GM21528 (cell line): ENCODE measurements around the gene DNM2.
A peak's percentile ranks its signal among the peaks of the same experiment; 100 is the strongest.

ENCODE experiments used
- ATAC-seq: cut with Tn5 transposase; IDR thresholded peaks from one replicate; pipeline ENCODE4 v1.9.1; 2021; ENCODE audit warnings: mild to moderate bottlenecking, moderate library complexity; ENCODE audit not compliant: unreplicated experiment, low FRiP score

The DNM2 gene

DNA sequence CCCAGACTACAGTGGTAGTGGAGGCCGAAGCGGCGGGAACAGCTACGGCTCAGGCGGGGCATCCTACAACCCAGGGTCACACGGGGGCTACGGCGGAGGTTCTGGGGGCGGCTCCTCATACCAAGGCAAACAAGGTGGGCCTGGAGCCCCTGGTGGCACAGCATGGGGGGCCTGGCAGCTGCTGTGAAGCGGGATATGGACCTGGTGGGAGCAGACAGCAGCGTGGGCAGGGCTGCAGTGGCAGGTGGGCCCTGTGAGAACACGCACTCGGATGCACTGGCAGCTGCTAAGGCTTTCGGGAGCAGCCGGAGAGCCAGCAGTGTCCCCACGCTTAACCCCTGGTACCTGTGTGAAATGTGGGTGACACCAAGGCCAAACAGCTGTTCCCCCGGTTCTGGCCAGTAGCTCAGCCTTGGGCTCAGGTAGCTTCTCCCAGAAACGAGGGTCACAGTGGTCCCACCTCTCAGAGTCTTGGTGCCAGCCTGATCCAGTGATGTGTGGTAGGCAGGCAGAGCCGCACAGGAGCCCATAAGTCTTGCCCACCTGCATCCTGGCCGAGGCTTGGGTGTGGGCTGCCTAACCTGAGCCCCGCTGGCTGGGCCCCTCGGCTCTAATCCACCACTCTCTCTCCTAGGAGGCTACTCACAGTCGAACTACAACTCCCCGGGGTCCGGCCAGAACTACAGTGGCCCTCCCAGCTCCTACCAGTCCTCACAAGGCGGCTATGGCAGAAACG, 29.2 kb upstream of the DNM2 start:
- no peak for ATAC-seq

DNA sequence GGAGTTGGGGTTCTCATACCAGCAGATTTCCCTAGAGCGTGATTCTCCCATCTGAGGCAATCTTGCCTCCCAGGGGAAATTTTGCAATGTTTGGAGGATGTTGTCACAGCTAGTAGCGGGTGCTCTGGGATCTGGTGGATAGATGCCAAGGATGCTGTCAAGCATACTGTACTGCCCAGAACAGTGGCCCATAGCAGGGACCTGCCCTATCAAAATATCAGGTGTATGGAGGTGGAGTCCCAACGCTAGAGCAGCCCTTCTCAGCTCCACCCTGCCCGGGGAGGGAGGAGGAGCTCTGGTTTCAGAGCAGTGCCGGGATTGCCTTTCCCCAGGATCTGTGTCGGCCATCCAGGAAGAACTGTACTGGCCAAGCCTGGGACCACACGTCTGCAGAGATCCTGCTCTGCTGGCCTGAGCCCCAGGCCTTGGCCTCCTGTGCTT, 27.5 kb upstream of the DNM2 start:
- ATAC-seq, result no peak

DNA sequence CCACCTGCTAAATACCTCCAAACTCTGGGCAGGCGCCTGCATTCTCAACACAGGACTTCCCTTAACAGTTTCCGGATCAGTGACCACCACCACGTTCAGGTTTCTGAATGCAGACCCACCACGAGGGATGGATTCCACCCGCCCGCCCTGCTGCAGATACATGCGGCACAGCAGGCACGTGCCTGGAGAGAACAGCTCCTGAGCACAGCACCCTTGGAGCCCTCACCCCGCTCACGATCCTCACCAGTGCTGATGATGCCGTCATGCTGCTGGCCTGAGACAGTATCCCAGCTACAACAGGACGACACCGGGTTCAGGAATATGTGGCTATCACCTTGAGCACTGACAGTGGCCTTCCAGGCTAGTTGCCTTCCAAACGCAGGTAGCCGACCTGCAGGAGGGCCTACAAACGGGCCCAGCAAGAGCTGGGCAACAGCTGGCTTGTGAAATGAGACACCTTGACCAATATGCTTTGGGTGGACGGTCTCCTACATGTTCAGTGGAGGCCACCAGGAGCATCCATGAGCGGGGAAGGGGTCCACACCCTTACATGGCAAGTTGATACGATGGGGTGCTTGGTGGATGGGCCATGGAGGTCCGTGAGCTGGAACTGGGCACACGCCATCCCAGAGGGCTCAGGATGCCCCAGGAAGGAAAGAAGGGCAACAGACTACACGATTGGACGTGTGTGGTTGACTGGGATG, 26.5 kb upstream of the DNM2 start:
- ATAC-seq, result no peak

DNA sequence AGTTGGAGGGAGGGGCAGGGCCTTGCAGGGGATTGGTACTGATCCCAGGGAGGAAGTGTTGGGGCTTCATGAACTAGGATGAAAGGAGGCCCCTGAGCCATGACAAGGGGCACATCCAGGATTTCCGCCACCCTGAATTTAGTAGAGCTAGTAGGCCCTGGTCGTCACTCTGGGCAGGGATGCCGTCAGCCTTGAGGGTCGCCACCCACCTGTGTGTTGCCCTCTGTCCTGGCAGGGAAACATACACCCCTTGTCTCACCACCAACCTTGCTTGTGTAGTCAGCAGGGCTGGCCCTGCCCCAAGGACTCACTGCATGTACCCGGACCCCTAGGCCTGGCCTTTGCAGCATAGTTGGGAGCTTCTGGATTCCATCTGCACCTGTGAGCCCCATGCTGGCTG, 26.0 kb upstream of the DNM2 start:
- ATAC-seq, result no peak

DNA sequence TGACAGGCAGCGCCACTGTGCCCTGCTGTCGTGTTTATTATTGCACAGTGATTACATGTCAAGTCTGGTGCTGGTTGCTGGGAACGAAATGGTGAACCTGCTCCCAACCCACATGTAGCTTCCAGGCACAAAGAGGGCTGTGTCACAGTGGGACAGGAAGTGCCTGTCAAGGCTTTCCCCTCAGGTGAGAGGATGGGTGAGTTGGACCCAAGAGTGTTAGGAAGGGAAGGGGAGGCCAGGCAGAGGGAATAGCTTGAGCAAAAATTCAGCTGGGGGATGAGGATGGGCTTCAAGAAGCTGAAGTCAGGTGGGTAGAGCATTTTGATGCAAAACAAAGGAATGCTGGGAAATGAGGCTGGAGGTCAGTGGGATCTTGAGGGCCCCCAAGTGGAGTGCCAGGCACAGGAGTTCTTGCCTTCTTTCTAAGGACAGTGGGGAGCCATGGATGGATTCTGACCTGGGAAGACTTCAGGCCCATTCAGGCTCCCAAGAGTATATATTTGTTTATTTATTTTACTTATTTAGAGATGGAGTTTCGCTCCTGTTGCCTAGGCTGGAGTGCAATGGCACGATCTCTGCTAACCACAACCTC, 25.1 kb upstream of the DNM2 start:
- no peak for ATAC-seq

DNA sequence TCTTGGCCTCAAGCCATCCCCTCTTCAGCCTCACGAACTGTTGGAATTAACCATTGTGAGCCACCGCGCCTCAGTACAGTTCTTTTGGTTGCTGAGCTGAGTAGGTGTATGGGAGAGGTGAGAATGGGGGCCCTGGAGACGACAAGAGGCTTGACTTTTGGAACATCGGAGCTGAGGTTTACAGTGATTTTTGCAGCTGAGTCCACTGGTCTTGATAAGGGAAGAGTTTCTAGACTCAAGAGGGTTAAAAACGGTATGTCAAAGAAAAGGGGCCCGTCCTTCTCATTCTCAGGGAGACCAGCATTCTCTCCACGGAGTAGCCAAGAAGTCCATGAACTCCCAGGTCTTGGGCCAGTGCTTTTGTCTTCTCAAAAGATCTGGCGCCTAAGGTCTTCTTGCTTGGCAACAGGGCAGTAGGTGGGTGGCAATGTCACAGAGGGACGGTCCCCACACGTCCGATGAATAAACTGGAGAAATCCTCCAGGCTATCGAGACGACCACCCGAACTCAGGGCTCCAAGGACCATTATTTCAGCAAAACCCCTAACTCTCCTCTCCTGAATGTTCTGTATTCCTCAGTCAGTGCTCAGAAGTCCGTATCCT, 23.1 kb upstream of the DNM2 start:
- ATAC-seq, result no peak

DNA sequence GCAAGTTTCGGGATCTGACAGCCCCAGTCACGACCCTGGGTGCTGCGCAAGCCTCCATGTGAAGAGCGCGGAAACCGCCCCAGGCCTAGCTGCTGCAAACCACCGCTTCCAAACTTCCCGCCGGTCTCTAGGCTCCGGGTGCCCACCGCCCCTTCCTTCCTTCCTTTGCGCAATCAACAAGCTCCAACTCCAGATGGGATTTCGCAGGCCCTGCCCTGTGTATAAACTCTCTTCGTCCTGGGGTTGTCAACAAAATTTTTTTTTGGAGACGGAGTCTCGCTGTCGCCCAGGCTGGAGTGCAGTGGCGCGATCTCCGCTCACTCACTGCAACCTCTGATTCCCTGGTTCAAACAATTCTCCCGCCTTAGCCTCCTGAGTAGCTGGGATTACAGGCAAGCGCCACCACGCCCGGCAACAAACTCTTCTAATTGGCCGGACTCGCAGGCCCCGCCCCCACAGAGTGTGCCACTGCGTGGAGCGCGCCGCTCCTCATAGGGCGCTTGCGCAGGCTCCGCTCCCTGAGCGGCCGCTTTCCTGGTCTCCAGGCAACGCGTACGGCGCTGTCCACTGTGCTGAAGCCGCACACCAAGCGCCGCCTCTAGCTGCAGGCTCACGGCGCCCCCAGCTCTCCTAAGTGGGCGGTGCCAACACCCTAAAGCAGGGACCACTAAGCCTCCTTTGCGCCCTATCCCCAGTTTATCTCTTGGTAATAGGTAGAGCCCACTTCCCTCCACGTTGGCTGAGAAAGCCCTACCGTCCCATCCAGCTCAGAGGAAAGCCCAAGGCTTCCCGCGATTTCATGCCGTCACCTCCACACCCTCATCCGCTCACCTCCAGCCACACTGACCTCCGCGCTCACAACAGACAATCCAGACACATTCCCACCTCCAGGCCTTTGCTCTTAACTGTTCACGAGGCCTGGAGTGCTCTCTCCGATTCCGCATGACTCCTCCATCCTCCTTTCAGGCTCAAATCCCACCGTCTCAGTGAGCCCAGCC, 22.2 kb upstream of the DNM2 start:
- ATAC-seq, result peak; percentile 68

DNA sequence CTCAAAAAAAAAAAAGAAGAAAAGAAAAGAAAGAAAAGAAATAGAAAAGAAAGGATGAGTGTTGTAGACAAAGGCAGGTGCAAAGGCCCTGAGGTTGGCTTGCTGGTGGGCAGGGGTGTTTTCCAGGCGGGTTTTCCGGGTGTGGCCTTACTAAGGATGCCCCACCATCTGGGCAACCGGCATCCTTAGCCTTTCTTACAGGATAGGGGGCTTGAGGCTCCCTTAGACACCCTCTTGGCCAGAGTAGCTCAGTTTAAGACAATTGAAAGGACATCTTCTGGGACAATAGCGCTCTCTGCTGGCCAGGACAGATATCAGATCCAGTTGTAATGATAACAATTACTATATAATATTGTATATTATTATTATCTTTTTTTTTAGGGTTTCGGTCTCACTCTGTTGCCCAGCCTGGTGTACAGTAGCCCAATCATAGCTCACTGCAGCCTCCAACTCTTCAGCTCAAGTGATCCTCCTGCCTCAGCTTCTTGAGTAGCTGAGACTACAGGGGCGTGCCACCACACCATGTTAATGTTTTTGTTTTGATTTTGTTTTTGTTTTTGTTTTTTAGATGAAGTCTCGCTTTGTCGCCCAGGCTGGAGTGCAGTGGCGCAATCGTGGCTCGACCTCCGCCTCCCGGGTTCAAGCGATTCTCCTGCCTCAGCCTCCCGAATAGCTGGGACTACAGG, 18.1 kb upstream of the DNM2 start:
- no peak for ATAC-seq

DNA sequence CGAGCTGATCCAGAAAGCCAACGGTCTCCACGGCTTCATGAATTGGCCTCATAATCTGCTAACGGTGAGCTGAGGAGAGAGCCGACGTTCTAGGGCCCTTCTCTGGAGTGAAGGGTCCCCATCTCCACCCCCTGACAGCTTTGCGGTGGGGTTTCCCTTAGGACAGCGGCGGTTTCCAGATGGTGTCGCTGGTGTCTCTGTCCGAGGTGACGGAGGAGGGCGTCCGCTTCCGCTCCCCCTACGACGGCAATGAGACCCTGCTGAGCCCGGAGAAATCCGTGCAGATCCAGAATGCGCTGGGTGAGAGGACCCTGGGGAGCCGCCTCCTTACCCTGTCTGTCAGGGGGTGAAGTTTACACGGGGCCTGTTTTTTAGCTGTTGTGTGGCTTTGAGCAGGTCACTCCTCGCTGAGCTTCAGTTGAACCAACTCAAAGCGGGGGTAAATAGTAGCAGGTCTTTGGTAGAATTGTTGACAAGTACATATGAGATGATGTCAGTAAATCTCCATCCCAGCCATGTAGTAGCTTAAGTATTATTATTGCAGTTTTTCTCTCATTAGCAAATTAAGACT, 15.8 kb upstream of the DNM2 start:
- ATAC-seq, result no peak

DNA sequence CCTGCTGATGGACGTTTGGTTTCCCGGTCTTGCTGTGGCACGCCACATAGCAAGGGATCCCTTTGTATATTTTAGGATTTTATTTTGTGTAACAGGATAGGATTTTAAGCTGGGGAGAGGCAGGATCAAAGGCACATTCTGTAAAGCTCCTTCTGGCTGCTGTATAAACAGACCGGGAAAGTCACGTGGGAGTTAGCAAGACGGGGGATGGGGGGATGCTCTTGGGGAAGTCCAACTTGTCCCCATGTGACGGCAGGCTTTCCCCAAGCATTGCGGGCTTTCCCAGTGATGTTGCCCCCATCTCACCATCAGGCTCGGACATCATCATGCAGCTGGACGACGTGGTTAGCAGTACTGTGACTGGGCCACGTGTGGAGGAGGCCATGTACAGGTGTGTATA, 10.9 kb upstream of the DNM2 start:
- no peak for ATAC-seq

DNA sequence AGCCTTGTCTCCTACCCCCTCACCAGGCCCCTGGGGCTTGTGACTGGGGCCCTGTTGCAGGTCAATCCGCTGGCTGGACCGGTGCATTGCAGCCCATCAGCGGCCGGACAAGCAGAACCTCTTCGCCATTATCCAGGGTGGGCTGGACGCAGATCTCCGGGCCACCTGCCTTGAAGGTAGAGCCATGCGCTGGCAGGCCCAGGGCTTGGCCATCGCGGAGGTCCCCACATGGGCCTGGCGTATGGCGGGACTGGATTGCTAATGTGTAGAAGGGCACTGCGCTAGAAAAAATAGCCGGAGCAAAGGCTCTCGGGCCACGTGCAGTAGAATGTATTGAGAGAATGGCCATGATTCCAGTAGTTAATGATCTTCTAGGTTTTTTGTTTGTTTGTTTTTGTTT, 10.4 kb upstream of the DNM2 start:
- ATAC-seq, result no peak

DNA sequence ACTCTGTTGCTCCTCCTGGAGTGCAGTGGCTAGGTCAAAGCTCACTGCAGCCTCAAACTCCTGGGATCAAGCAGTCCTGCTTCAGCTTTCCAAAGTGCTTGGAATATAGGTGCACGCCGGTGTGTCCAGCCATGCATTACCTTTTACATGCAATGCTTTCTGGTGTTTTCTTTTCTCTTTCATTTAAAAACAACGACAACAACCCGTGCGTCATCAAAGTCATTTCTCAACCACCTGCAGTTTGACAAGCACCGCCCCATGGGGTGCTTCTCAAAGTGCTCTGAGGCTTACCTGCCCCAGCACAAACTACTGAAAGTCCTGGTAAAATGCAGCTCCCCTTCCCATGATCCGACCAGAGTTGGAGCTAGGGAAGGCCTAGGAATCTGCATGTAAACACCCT, 9.6 kb upstream of the DNM2 start:
- no peak for ATAC-seq

DNA sequence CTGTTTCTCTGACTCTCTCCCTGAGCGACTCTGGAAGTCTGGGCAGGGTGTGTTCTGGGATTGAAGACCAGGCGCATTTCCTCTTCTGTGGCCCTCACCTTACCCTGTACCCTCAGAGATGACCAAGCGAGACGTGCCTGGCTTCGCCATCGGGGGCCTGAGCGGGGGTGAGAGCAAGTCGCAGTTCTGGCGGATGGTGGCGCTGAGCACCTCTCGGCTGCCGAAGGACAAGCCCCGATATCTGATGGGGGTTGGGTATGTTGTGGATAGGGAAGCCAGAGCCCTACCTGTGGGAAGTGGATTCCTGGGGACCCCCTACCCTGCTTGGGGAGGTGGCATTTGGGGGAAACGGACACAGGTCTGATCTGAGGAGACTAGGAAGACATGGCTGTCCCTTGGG, 5.8 kb upstream of the DNM2 start:
- no peak for ATAC-seq

DNA sequence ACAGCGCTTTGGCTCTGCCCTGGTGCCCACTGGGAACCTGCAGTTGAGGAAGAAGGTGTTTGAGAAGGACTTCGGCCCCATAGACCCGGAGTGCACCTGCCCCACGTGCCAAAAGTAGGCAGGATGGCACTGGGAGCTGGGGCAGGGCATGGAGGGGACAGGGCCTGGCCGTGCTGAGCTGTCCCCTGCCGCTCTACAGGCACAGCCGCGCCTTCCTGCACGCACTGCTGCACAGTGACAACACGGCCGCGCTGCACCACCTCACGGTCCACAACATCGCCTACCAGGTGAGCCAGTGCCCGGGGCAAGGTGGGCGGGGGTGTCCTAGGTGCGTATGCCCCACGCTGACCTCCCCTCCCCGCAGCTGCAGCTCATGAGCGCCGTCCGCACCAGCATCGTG, 5.1 kb upstream of the DNM2 start:
- ATAC-seq, result no peak

DNA sequence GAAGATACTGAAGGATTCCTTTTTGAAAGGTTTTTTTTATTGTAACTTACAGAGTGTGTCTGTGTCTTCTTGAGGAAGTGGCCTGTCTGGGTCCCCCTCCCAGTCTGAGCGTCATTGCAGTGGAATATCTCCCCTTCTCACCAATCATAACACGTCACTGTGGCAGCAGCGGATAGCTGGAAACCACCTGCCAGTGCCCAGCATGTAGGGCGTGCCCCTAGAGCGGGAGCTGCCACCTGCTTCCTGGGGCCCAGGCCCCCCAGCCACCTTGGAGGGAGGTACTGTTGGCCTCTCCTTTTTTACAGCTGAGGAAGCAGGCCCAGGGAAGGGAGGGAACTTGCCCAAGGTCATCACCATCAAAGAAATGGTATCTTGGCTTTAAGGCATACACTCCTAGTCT, 4.6 kb upstream of the DNM2 start:
- no peak for ATAC-seq

DNA sequence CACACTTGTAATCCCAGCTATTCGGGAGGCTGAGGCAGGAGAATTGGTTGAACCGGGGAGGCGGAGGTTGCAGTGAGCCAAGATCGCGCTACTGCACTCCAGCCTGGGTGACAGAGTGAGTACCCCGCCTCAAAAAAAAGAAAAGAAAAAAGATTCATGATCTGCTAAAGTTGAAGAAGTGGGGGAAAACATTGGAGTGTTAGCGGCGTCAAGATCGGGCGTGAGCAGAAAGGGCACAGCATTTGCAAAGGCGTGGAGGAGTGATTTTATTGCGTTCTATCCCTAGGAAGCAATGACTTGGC, 874 bp upstream of the DNM2 start:
- no peak for ATAC-seq

DNA sequence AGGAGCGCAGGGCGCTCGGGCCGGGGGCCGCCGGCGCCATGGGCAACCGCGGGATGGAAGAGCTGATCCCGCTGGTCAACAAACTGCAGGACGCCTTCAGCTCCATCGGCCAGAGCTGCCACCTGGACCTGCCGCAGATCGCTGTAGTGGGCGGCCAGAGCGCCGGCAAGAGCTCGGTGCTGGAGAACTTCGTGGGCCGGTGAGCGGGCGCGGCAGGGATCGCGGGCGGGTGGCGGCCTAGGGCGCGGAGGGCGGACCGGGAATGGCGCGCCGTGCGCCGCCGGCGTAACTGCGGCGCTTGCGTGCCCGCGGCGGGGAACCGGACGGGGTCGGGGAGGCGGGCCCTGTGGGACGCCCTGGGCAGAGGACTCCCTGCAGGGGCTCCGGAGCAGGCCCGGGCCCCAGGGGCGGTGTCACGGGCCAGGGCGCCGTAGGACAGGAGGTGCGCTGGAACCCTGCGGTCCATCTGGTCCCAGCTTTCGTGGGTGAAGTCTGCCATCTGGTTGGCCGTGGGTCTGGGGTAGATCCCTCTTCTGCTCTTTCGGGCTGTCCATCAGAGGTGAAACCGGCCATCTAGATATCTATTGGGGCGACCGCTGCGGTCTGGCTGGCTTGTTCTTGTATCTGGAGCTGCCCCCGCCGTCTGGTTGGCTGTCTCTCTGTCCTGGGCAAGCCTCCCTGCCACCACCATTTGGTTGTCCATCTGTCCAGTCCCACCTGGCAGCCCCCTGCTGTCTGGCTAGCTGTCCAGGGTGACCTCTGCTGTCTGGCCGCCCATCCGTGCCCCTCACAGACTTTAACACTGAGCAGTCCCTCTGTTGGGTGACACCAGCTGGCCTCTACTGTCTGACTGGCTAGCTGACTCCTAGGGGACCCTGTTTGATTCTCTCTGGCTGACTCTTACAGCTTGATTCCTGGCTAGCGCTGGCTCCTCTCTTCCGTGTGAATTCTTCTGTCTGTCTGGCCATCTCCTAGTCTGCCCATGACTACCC, 622 bp downstream of the DNM2 start:
- ATAC-seq, result peak; percentile 22

DNA sequence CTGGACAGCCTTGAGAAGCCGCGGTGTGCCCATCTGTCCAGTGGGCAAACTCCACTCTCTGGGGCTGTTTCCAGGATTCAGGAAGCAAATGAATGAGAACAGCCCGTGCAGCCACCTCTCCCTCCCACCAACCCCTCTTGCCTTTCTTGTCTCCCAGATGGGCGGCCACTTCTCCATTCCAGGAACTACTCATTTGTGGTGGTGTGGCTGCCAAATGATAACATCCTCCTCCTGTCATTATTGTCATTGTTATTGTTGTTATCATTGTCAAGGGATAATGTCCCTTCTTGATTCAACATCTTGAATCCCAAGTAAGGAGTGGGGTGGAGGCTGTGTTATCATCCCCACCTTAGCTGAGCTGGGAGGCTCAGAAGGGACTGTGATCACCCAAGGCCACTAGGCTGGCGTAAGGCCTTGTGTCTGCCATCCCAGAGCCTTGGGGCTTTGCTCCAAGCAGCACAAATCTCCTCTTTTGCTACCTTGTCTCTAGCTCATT, 1.6 kb downstream of the DNM2 start:
- ATAC-seq, result no peak
